RWPE2 (cell line): ENCODE results near the gene COLEC12.

ENCODE experiments used
- ATAC-seq: fragments of 200-7000 bp; cut with Tn5 transposase; 3 replicates; pipeline ENCODE4 v1.9.1; 2021; ENCODE audit warnings: low read depth
- DNase-seq: peaks from one replicate; pipeline ENCODE4 v3.0.0-alpha.2; 2020; ENCODE audit warnings: low spot score
- H3K27ac ChIP-seq: fragments of 450-650 bp; 2 replicates; pipeline ENCODE4 v1.5.1; 2017; ENCODE audit warnings: mild to moderate bottlenecking; ENCODE audit not compliant: poor library complexity, severe bottlenecking
- H3K27me3 ChIP-seq: fragments of 250-450 bp; sonication (Bioruptor Pico); 2 replicates; pipeline ENCODE4 v1.5.1; 2021; ENCODE audit warnings: mild to moderate bottlenecking, moderate library complexity; ENCODE audit not compliant: insufficient read depth, poor library complexity, severe bottlenecking
- H3K36me3 ChIP-seq: fragments of 250-450 bp; sonication (Bioruptor Pico); 2 replicates; pipeline ENCODE4 v1.5.1; 2020; ENCODE audit warnings: low read depth, mild to moderate bottlenecking, moderate library complexity
- H3K4me1 ChIP-seq: fragments of 250-450 bp; sonication (Bioruptor Pico); 2 replicates; pipeline ENCODE4 v1.5.1; 2021; ENCODE audit warnings: mild to moderate bottlenecking, moderate library complexity; ENCODE audit not compliant: insufficient read depth, poor library complexity, severe bottlenecking
- H3K4me3 ChIP-seq: fragments of 250-450 bp; sonication (Bioruptor Pico); 2 replicates; pipeline ENCODE4 v1.5.1; 2021; ENCODE audit warnings: mild to moderate bottlenecking, moderate library complexity; ENCODE audit not compliant: severe bottlenecking
- H3K9me3 ChIP-seq: fragments of 250-450 bp; sonication (Bioruptor Pico); 2 replicates; pipeline ENCODE4 v1.5.1; 2021; ENCODE audit warnings: mild to moderate bottlenecking, moderate library complexity; ENCODE audit not compliant: severe bottlenecking
- TF ChIP-seq, protein P1 (sequence below): fragments of 450-650 bp; IDR thresholded peaks from one replicate; pipeline ENCODE4 v1.5.1; 2017; ENCODE audit warnings: mild to moderate bottlenecking, moderate library complexity; ENCODE audit not compliant: poor library complexity, severe bottlenecking

The COLEC12 gene

DNA sequence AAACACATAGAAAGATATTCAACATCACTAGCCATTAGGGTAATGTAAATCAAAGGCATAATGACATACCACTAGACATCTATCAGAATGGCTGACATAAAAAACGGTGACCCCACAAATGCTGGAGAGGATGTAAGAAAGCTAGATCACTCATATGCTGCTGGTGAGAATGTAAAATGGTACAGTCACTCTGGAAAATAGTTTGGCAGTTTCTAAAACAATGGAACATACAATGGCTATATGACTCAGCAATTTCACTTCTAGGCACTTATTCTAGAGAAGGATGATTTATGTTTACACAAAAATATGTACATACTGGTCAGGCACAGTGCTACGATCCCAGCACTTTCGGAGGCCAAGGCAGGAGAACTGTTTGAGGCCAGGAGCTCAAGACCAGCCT lies 87.3 kb downstream of the COLEC12 start:
- no peaks in the 10 kb centered on the region for H3K27me3 ChIP-seq
- H3K36me3 ChIP-seq = no peaks in the 10 kb centered on the region
- TF ChIP-seq, protein P1, sequence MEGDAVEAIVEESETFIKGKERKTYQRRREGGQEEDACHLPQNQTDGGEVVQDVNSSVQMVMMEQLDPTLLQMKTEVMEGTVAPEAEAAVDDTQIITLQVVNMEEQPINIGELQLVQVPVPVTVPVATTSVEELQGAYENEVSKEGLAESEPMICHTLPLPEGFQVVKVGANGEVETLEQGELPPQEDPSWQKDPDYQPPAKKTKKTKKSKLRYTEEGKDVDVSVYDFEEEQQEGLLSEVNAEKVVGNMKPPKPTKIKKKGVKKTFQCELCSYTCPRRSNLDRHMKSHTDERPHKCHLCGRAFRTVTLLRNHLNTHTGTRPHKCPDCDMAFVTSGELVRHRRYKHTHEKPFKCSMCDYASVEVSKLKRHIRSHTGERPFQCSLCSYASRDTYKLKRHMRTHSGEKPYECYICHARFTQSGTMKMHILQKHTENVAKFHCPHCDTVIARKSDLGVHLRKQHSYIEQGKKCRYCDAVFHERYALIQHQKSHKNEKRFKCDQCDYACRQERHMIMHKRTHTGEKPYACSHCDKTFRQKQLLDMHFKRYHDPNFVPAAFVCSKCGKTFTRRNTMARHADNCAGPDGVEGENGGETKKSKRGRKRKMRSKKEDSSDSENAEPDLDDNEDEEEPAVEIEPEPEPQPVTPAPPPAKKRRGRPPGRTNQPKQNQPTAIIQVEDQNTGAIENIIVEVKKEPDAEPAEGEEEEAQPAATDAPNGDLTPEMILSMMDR = no peak
- ATAC-seq (no peak), DNase-seq (no peak)
- peaks cover 12% of the 10 kb centered on the region for H3K4me1 ChIP-seq
- no peak overlapping the region for H3K27ac ChIP-seq
- H3K9me3 ChIP-seq = peaks cover 1% of the 10 kb centered on the region
- H3K4me3 ChIP-seq = no peak overlapping the region

DNA sequence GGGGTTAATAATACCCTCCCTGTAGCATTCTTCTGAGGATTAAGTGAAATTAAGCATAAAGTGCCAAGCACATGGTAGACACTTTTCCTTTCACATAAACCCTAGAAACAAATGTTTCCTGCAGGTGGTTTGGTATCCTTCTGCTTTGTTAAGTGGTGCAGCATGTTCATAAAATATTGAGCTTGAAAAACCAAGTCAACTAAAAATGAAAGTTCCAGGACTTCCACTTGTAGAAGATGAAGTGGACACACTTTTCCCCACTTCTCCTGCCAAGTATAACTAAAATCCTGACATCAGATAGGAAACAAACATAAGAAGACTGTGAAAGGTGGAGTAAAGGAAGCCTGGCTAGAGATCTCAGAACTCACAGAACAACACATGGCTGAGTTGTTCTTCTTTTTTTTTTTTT lies 90.5 kb downstream of the COLEC12 start:
- H3K4me1 ChIP-seq = no peaks in the 10 kb centered on the region
- no peak overlapping the region for H3K27ac ChIP-seq
- no peak for DNase-seq
- no peak overlapping the region for H3K4me3 ChIP-seq
- H3K36me3 ChIP-seq = no peaks in the 10 kb centered on the region
- no peak for ATAC-seq
- TF ChIP-seq, protein P1 = no peak
- H3K9me3 ChIP-seq = peaks cover 1% of the 10 kb centered on the region
- no peaks in the 10 kb centered on the region for H3K27me3 ChIP-seq

DNA sequence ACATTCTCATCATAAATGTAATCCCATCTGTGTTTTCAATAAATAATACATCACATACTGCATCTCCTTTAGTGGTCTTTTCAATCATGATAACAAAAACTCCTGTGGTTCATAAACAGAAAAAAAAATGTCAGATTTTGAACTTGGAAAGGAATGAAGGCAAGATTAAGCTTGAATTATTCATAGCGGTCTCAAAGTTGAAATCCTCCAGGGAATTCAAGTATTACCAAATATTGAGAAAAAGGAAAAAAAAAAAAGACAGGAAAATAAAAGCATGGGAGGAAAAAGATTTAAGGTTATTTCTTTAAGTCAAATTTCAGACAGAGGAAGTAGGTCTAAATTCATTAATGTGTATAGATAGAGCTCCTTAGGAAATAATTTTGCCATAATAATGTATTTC lies 92.1 kb downstream of the COLEC12 start:
- Histone ChIP-seq H3K27ac (no peak overlapping the region), H3K36me3 (no peaks in the 10 kb centered on the region), H3K4me1 (no peaks in the 10 kb centered on the region), H3K27me3 (no peaks in the 10 kb centered on the region), H3K9me3 (peaks cover 1% of the 10 kb centered on the region), H3K4me3 (no peak overlapping the region)
- no peak for DNase-seq
- TF ChIP-seq, protein P1 = no peak
- no peak for ATAC-seq

DNA sequence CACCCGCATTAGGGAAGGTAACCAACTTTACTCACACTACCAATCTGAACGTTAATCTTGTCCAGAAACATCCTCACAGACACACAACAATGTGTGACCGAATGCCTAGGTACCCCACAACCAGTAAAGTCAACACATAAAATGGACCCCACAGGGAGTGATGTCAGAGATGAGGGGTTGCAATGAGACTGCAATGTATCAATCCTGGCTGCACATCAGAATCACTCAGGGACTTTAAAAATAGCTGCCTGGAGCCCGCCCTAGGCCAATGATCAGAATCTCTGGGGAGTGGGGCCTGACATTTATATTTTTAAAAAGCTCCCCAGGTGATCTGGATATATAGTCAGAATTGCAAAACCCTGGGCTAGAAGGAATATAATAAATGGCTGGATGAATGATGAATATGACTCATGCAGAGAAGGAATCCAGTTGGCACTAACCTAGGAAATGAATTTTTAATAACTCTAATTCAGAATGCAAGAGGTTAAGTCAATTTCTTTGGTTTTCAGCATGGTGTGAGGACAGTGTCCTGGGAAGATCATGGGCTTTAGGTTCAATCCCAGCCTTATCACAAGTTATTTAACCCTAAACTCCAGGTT lies 92.8 kb downstream of the COLEC12 start:
- TF ChIP-seq, protein P1 = no peak
- ATAC-seq = 0 out of 3 replicates have a peak, but pooled peaks have one; percentile 55
- H3K4me3 ChIP-seq = no peak overlapping the region

DNA sequence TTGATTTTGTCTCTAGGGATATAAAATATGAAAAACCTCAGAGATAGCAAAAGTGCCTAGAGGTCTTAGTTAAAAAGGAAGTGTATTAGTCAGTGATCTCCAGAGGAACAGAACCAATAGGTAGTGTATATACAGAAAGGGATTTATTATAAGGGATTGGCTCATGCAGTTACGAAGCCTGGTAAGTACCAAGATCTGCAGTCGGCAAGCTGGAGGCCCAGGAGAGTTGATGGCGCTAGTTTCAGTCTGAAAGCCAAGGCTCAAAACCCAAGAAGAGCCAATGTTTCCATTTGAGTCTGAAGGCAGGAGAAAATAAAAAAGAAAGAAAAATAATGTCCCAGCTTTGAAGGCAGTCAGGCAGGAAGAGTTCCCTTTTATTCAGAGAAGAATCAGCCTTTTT lies 93.3 kb downstream of the COLEC12 start:
- no peak for DNase-seq
- Histone ChIP-seq H3K4me3 (no peak overlapping the region), H3K4me1 (no peaks in the 10 kb centered on the region), H3K27ac (no peak overlapping the region), H3K27me3 (no peaks in the 10 kb centered on the region), H3K36me3 (no peaks in the 10 kb centered on the region), H3K9me3 (peaks cover 1% of the 10 kb centered on the region)
- ATAC-seq = no peak
- TF ChIP-seq, protein P1 = no peak

More for the DNA sequence above, 92.8 kb downstream of the COLEC12 start:
- Histone ChIP-seq H3K4me1 (no peaks in the 10 kb centered on the region), H3K36me3 (no peaks in the 10 kb centered on the region), H3K27me3 (no peaks in the 10 kb centered on the region), H3K27ac (no peak overlapping the region), H3K9me3 (peaks cover 1% of the 10 kb centered on the region)
- DNase-seq = no peak
